Measurements from ENCODE around the gene YAE1.

The YAE1 gene

GRCh38 chr7:39567294-39567693 lies 1.1 kb downstream of the YAE1 start:
- no peak overlapping the region for H3K27ac ChIP-seq

GRCh38 chr7:39574673-39575349 lies 8.6 kb downstream of the YAE1 start:
- TF ChIP-seq CTCF (IDR thresholded peaks at IDR 0.05), result no peak
- Histone ChIP-seq H3K36me3 (no peaks in the 10 kb centered on the region), H3K27me3 (no peaks in the 10 kb centered on the region), H3K27ac (no peak overlapping the region), H3K4me3 (ENCODE audit: low read depth in 1 of 2, low read length in 1 of 2) (no peak overlapping the region), H3K9me3 (no peaks in the 10 kb centered on the region), H3K4me1 (ENCODE audit: control insufficient read depth in 1 of 2, insufficient read depth in 1 of 2, low read depth in 1 of 2, low read length in 1 of 2) (no peaks in the 10 kb centered on the region)

More at GRCh38 chr7:39567294-39567693, 1.1 kb downstream of the YAE1 start:
- no peak for TF ChIP-seq CTCF (IDR thresholded peaks at IDR 0.05)
- Histone ChIP-seq H3K4me1 (ENCODE audit: control insufficient read depth in 1 of 2, insufficient read depth in 1 of 2, low read depth in 1 of 2, low read length in 1 of 2) (peaks cover 13 to 14% of the 10 kb centered on the region in 2 experiments), H3K4me3 (ENCODE audit: low read depth in 1 of 2, low read length in 1 of 2) (no peak overlapping the region), H3K27me3 (peaks cover 27% of the 10 kb centered on the region), H3K36me3 (no peaks in the 10 kb centered on the region), H3K9me3 (no peaks in the 10 kb centered on the region)

- H3K27ac ChIP-seq, result no peak overlapping the region
These were observed 11.1 kb downstream of the YAE1 start for GRCh38 chr7:39577229-39577874.

GRCh38 chr7:39580149-39580874 lies 14.1 kb downstream of the YAE1 start:
- Histone ChIP-seq H3K27ac (no peak overlapping the region), H3K9me3 (no peaks in the 10 kb centered on the region), H3K27me3 (no peaks in the 10 kb centered on the region), H3K4me3 (ENCODE audit: low read depth in 1 of 2, low read length in 1 of 2) (no peak overlapping the region), H3K36me3 (no peaks in the 10 kb centered on the region), H3K4me1 (ENCODE audit: control insufficient read depth in 1 of 2, insufficient read depth in 1 of 2, low read depth in 1 of 2, low read length in 1 of 2) (no peaks in the 10 kb centered on the region)
- TF ChIP-seq CTCF (IDR thresholded peaks at IDR 0.05), result peak; percentile 71

More at GRCh38 chr7:39577229-39577874, 11.1 kb downstream of the YAE1 start:
- TF ChIP-seq CTCF (IDR thresholded peaks at IDR 0.05), result no peak
- H3K9me3 ChIP-seq, result no peaks in the 10 kb centered on the region
- no peaks in the 10 kb centered on the region for H3K4me1 ChIP-seq (ENCODE audit: control insufficient read depth in 1 of 2, insufficient read depth in 1 of 2, low read depth in 1 of 2, low read length in 1 of 2)
- H3K4me3 ChIP-seq (ENCODE audit: low read depth in 1 of 2, low read length in 1 of 2), result no peak overlapping the region
- no peaks in the 10 kb centered on the region for H3K36me3 ChIP-seq
- H3K27me3 ChIP-seq, result no peaks in the 10 kb centered on the region

GRCh38 chr7:39582536-39582935 lies 16.3 kb downstream of the YAE1 start:
- Histone ChIP-seq H3K27ac (no peak overlapping the region), H3K4me1 (ENCODE audit: control insufficient read depth in 1 of 2, insufficient read depth in 1 of 2, low read depth in 1 of 2, low read length in 1 of 2) (no peaks in the 10 kb centered on the region), H3K27me3 (no peaks in the 10 kb centered on the region), H3K4me3 (ENCODE audit: low read depth in 1 of 2, low read length in 1 of 2) (no peak overlapping the region), H3K36me3 (no peaks in the 10 kb centered on the region), H3K9me3 (no peaks in the 10 kb centered on the region)
- no peak for TF ChIP-seq CTCF (IDR thresholded peaks at IDR 0.05)
